Measurements from ENCODE around the gene OR2V2.
A peak's percentile ranks its signal among the peaks of the same experiment; 100 is the strongest.

Gene OR2V2

DNA sequence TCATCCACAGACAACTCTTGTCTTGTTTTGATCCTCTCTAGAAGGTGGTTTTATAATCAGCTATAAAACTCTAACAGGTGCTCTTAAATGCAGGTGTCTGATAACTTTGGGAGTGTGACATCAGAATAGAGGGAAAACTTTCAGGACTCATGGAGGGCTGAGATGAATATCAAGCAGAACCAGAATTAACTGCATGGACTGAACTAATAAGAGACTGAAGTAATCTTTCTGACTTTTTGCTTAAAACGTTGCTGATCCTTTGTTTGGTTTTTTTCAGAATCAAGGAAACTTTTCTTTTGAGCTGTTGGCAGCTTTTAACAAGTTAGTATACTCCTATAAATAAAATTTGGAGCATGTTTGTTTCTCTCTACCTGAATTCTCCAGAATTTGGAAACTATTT lies 2.3 kb upstream of the OR2V2 start:
- DNase-seq (ENCODE audit: low read depth): no peak

DNA sequence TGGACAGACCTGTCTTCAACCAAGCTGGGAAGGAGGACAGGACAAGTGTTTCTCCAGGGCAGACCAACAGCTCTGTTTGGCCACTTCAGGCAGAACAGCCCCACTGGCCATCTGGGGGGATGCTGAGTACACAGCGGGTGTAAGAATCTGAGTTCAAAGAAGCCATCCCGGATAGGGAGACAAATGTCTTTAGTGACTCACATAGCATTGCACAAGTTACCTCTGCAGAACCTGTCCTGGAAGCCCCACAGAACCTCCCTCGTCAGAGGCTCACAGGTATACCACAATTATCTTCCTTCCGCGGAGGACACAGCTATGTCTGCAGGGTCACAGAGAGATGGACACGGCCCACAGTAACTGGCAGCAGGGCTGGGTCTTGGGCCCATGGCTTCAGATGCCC lies 2.0 kb downstream of the OR2V2 start:
- no peak for DNase-seq (ENCODE audit: low read depth)

DNA sequence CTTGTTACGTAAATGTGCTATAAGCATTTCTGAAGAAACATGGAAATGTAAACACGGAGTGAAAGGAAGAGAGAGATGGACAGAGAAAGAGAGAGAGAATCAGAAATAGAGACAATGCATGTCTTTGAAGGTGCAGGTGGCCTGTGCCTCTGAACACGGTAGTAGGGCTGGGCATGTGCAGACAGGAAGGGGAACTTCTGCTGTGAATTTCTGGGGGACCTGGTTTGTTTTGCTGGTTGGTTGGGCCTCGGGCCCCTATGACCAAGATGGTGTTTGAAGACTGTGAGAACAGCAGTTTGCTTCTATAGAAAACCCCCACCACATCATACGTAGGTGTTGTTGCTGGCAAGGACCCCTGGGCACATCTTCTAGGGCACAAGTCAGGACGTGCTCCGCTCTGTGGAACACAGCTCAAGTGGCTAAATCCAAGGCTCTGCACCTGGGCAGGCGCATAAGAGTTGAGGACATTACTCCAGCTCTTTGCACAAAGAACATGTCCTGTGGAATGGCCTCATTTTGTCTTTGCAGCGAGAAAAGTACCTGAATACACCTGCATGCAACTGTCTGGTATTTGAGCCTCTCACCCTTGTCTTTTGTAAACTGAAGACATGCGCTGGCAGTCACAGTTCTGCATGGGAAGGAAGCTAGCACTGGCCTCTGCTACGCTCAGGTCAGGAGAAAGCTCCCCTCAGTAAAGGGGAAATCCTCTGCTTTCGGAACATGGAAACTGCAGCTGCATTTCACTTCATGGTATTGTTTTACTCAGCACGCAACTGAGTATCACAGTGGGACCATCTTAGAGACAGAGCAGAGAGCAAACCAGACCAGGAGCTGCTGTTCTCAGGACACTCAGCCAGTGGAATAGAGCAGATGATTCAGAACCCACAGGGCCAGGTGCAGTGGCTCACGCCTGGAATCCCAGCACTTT lies 2.7 kb downstream of the OR2V2 start:
- no peak for DNase-seq (ENCODE audit: low read depth)

DNA sequence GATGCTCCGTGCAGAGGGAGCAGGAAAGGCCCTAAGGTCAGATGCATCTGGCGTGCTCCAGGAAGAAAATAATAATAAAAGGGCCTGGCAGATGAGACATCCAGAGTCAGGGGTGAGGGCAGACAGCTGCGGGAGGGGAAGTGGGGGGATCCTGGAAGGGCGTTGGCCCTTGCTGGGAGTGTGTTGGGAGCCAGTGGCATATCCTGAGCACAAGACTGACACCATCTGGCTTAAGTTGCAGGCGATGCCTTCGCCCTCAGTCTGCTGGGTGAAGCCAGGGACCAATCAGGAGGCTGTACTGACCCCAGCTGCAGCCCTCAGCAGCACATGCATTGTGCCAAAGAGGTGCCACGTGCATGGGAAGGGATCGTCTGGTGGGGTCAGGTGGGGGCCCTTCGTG lies 3.8 kb downstream of the OR2V2 start:
- no peak for DNase-seq (ENCODE audit: low read depth)

DNA sequence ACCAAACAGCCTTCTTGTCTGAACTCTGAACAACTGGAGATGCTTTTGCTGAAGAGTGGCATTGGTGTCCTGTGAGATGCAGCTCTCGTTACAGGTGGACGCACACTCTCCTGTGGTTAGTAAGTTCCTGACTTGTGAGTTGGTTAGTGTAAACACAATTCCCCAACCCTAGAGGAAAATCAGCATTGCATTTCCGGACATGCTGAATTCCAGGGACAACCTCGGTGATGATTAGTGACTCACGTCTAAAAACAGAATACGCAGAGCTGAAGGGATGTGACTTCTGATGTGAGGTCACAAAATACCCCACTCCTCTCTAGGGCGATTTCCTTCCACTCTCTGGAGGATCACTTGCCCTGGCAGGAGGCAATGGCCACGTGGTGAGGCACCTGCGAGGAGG lies 5.0 kb downstream of the OR2V2 start:
- no peak for DNase-seq (ENCODE audit: low read depth)

DNA sequence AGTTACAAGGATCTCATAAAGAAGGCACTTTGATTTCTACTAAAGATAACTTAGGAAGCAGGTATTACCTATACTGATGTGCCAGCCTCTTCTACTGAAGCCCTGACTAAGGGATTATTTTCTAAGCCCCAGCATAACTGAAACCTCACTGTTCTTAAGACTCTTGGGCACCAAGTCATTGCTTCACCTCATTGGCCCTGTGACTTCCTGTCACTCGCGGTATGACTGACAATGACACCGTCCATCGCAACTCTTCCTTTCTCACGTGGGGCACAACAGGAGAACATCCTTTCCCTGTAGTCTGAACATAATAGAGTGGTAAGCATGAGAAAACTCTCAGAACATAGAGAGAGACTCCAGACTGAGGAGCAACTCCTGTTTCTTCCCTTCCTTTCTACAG lies 6.4 kb downstream of the OR2V2 start:
- DNase-seq (ENCODE audit: low read depth): no peak

DNA sequence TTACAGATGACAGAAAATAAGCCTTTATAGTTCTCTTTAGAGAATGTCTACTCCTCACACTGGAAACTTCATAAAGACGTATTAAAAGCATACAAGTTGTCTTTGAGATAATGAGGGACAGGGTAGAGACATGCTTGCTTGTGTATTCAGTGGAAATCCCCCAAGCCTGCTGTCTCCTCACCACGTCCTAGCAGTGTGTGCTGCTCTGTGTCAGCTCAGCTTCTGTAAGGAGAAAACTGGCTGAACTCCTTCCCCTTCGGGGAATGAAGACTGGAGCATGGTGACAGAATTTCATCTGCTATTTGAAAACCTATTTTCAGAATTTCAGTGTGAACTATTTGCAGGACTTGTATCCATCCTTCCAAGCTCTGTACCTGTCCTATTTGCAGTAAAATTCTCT lies 9.4 kb downstream of the OR2V2 start:
- DNase-seq (ENCODE audit: low read depth): no peak

DNA sequence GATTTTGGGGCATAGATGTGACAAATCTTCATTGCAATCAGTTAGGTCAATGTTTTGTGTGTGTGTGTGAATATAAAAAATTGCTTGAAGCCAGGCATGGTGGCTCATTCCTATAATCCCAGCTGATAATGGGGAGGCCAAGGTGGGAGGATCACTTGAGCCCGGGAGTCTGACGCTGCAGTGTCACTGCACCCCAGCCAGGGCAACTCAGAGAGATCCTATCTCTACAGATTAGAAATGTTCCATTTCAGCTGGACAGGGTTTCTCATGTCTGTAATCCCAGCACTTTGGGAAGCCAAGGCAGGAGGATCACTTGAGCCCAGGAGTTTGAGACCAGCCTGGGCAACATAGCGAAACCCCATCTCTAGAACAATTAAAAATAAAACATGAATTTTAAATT lies 11.5 kb downstream of the OR2V2 start:
- DNase-seq (ENCODE audit: low read depth): no peak

DNA sequence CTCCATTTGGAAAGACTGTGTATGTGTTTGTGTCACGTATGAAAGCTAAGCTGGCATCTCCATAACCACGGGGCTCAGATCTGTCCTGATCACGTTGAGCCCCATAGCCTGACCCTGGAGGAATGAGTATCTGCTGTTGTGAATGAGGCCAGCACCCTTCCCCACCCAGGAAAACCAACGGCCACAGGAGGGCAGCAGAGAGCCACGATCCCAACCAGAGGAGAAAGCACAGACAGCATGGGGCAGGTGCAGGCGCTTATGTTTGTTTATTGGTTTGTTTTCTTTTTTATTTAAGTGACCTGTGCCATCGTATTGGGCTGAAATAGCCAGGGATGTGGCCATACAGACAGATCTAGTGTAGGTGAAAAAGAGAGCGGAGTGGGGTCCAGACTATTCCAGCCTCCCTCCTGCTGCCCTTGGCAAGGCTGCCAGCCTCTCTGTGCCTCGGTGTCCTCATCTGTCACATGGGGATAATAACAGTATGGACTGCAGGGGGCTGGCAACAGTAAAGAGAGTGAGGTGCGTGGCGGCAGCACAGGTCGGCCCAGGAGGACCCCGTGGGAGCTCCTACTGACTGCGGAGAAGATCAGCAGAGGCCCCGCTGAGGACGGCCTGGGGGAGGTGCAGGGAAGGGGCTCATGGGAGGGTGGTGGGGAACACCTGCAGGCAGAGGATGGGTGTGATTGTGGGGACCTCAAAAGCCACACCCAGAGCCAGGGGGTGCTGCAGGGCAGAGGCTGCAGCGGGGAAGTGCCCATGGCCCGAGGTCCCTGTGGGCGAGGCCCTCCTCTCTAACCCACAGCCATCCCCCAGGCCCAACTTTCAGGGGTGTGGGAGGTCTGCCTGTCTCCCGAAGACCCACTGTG lies 12.1 kb downstream of the OR2V2 start:
- peak; percentile 83 for DNase-seq (ENCODE audit: low read depth)

DNA sequence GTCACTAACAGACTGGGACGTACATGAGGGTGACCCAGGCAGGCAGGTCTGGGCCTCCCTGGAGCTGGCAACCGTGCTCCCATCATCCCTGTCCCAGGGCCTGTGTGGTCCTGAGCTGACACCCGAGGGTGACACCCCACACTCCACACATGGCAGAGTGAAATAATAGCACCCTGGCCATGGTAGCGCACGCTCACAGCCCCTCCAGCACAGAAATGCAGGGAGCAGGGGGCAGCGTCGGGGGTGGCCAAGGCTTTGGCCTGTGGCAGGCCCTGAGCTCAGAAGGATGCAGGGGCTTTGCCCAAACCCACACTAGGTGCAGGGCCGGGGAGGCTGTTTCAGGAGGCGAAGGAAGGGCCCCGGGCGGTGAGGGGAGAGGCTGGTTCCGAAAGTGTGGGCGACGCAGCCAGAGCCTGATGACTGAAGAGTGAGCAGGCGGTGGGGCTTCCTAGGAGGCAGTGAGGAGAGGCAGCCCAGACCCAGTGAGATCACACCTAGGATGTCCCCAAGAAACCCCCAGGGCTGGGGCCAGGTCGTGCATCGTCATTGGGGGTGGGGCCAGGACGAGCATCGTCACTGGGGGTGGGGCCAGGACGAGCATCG lies 12.9 kb downstream of the OR2V2 start:
- DNase-seq (ENCODE audit: low read depth): peak; percentile 69

DNA sequence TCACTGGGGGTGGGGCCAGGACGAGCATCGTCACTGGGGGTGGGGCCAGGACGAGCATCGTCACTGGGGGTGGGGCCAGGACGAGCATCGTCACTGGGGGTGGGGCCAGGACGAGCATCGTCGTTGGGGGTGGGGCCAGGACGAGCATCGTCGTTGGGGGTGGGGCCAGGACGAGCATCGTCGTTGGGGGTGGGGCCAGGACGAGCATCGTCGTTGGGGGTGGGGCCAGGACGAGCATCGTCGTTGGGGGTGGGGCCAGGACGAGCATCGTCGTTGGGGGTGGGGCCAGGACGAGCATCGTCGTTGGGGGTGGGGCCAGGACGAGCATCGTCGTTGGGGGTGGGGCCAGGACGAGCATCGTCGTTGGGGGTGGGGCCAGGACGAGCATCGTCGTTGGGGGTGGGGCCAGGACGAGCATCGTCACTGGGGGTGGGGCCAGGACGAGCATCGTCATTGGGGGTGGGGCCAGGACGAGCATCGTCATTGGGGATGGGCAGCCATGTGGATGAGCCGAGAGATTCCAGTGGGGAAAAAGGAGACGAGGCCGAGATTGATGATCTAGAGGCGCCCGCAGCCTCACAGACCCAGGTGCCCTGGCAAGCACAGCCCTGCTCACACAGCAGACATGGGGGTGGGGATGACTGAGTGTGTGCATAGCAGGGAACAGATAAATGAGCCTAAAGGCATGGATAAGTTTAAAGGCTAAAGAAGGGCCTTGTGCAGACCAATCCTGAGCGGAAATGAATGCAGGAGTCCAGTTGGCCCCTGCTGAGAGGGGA lies 13.6 kb downstream of the OR2V2 start:
- peak; percentile 43 for DNase-seq (ENCODE audit: low read depth)

DNA sequence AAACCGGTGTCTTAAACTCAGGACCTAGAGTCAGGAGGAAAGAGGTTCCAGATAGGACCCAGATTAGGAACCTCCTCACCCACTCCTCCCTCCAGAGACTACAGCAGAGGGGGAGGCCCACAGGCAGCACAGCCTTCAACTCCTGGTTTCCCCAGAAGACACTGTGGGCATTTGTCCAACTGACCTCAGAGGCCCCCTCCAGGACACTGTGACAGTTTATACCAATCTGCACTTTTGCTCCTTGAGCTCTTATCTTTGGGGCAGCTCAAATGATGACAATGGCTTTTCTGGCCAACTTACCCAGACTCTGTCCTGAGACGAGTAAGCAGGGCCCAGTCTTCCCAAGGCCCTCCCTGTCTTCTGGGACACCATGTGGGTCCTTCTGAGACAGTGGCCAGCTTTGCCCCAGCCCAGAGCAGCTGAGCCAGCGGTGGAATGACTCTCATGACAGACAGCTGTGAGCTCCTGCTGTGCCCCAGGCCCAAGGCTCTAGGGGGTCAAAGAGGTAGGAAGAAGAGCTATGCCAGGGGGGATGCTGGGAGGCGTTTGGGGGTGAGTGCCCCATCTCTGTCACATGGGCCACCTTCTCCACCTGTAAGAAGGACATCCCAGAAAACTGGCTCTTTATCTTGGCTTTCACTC lies 14.3 kb downstream of the OR2V2 start:
- no peak for DNase-seq (ENCODE audit: low read depth)

DNA sequence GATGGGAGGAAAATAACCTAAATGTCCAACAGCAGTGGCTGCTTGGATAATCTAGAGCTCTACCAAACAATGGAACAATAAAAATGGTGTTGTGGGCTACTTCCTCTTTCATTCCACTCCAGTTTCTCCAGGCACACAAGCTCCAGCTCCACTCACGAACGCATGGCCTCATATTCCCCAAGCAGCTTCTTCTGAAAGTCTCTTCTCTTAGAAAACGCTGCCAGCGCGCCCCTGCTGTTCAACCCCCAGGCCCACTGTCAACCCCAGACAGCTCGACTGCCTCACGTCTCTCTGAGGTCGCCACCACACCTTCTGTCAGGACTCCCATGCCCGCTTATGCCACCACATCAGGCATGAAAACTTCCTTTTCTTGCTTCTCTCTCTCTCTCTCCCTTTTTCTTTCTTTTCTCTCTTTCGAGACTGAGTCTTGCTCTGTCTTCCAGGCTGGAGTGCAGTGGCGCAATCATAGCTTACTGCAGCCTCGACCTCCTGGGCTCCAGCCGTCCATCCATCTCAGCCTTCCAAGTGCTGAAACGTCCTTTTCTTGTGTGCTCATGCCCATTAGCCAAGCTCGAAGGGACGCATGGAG lies 16.2 kb downstream of the OR2V2 start:
- no peak for DNase-seq (ENCODE audit: low read depth)

DNA sequence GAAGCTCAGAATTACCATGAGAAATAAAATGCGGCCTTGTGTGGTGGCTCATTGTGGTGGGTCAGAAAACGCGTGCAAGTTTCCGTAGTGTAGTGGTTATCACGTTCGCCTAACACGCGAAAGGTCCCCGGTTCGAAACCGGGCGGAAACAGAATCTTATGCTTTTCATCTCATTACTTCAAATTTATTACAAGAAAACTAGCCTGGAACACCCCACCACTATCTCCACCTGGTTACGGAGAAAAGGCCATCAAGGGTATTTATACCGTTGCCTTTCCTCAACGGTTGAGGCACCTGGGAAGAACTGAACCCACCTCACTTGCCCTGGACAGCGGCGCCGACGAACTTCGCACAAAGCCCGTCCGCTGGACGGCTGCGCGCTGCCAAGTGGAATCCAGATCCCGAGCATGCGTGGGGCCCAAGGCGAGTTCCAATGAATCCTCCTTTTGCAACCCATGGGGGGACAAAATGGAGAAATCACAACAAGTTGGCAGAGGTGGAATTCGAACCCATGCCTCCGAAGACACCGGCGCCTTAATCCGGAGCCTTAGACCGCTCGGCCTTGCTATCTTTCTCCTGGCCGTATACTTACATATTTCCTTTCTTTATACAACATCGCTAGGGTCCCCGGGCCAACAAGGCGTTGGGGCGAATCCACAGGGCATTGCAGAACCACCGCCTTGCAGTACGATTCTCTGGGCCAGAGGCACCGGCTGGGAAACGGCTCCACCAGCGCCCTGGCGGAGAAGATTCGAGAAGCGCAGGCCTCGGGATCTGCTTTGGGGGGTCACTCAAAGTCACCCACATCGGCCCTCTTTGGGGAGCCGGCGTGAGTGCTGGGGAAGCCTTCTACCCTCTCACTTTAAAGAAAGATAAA lies 16.9 kb downstream of the OR2V2 start:
- no peak for DNase-seq (ENCODE audit: low read depth)

DNA sequence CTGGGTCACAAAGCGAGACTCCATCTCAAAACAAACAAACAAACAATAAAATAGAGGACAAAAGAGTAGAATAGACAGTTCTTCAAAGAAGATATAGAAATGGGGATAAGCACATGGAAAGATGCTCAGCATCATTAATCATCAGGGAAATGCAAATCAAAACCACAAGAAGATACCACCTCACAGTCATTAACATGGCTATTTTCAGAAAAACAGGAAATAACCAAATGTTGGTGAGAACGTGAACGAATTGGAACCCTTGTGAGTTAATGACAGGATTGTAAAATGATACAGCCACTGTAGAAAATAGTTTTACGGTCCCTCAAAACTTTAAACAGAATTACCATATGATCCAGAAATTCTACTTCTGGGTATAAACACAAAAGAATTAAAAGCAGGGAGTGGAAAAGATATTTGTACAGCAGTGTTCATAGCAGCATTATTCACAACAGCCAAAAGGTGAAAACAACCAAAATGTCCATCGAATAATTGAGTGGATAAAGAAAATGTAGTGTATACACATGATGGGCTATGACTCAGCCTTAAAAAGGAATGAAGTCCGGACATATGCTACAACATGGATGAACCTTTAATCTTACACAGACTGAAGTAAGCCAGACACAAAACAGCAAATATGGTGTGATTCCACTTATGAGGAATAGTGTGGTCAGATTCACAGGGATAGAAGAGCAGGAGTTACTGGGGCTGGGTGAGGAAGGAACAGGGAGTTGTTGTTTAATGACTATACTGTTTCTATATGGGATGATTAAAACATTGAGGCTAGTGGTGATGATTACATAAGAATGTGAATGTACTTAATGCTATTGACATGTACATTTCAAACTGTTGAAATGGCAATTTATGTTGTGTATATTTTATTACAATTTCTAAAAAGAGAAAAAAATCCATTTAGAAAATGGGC lies 19.7 kb downstream of the OR2V2 start:
- DNase-seq (ENCODE audit: low read depth): no peak

DNA sequence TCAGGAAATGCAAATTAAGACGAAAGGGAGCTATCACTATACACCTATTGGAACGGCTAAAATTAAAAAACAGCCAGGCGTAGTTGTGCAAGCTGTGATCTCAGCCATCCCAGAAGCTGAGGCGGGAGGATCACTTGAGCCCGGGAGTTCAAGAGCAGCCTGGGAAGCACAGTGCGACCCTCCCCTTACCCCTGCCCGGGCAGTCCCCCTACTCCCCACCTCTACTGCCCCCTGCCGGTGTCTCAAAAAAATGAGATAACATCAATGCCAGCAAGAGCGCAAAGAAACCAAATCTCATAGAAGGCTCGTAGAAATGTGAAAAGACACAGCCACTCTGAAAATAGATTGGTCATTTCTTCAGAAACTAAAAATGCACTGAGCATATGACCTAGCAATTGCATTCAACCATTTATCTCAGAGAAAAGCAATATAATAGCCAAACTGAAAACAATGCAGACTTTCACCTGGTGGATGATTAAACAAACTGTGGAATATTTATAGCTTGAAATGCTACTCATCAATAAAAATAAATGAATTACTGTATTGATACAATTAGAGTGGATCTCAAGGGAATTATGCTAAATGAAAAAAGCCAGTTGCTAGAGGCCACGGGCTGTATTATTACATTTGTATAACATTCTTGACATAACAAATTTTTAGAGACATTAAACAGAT lies 20.6 kb downstream of the OR2V2 start:
- DNase-seq (ENCODE audit: low read depth): no peak

DNA sequence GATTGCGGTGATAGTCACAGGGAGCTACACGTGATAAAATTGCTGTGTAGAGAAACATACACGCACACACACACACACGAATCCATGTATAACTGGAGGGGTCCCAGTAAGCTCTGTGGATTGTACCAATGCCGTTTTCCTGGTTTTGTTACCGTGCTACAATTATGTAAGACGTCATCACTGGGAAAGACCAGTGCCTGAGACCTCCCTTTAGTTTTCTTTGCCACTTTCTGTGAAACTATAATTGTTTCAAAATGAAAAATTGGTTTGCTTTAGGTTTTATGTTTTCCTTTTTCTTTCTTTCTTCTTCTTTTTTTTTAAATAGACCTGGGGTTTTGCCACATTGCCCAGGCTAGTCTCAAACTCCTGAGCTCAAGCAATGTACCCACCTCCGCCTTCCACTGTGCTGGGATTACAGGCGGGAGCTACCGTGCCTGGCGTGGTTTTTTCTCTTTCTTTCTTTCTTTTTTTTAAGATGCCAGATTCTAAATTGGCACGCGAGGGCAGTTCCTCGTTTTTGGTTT lies 21.3 kb downstream of the OR2V2 start:
- no peak for DNase-seq (ENCODE audit: low read depth)

Measured in activated T-helper 9 cell treated with anti-CD3 and anti-CD28 coated beads, Interleukin-2, amount 50 U/mL, for 16 hours (primary cell).